Measurements from ENCODE around the gene ALDH1A1. TPM values are rescaled to one million over a fixed set of nuclear protein-coding genes. Genes with fewer than 3 reads are reported as not detected.

The ALDH1A1 gene
- total and polyA plus RNA-seq, 2 of the 8 experiments (the other 6 are each of a cell fraction or from before 2014, with no cell fraction given) = 0.50 to 0.82 TPM

DNA sequence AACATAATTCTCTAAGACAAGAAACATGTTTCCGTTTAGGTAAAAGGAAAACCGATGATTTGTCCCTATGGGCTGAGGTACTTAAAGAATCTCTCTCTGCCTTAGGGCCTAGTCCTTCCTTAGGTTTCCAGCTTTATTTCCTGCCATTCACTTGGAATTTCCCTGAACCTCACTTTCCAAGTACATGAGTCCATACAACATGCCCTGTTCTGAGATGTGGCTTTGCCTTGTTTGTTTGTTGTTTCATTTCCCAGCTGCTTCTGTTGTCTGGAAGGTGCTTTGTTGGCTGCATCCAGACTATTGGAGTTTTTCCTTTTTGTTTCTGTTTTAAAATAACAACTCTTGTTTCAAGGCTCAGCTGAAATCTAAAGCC lies 95.2 kb downstream of the ALDH1A1 start:
- no peaks in the 10 kb centered on the region for H3K9me3 ChIP-seq (ENCODE audit: insufficient read depth in 2 of 2, low read depth in 1 of 2, low read length in 1 of 2)
- no peaks in the 10 kb centered on the region for H3K27me3 ChIP-seq (replicated peaks in 1 of 4; ENCODE audit: control insufficient read depth in 3 of 4, extremely low read depth in 1 of 4, insufficient read depth in 3 of 4, low read length in 3 of 4)
- no peak overlapping the region for H2BK12ac ChIP-seq (ENCODE audit: low read depth, low read length)
- H3K56ac ChIP-seq (replicated peaks; ENCODE audit: insufficient read length, low read depth, low read length) = no peak overlapping the region
- CTCF ChIA-PET (ENCODE audit: partially characterized antibody) = interaction anchor here (0.7 to 5.9 kb wide), 43 partner anchors 9 to 818 kb away, joined by 3 to 44 read pairs (median 4); no protein-coding TSS in a partner anchor
- H3K4me3 ChIP-seq (ENCODE audit: extremely low read depth in 1 of 4, insufficient read depth in 2 of 4, low read depth in 3 of 4, low read length in 4 of 4) = no peak overlapping the region
- no peak overlapping the region for H2BK15ac ChIP-seq (ENCODE audit: low read length)
- peaks cover 0 to 2% (median 1%) of the 10 kb centered on the region in 4 experiments; a peak in 3 of 7 replicates for H3K4me1 ChIP-seq (replicated peaks in 1 of 4; ENCODE audit: control insufficient read depth in 3 of 4, insufficient read depth in 4 of 4, low read length in 3 of 4)
- H4K8ac ChIP-seq (ENCODE audit: extremely low read depth, insufficient read depth, low read length) = no peak overlapping the region
- no peaks in the 10 kb centered on the region for H4K20me1 ChIP-seq (replicated peaks in 1 of 2; ENCODE audit: control insufficient read depth in 1 of 2, insufficient read depth in 2 of 2, low read length in 2 of 2)
- H3K4ac ChIP-seq (replicated peaks; ENCODE audit: insufficient read length, low read depth, low read length) = no peak overlapping the region
- no peak overlapping the region for H3K4me2 ChIP-seq (ENCODE audit: insufficient read depth in 1 of 2, low read depth in 2 of 2, low read length in 2 of 2)
- H4K91ac ChIP-seq (replicated peaks; ENCODE audit: insufficient read length, low read length) = no peak overlapping the region
- no peak overlapping the region; the same call in 1 of the 2 replicates for H3K18ac ChIP-seq (ENCODE audit: extremely low read depth, low read length)
- H2AK5ac ChIP-seq (ENCODE audit: low read depth, low read length) = no peak overlapping the region
- no peak for FAIRE-seq
- 0 out of 2 replicates have a peak overlapping the region, but pooled peaks have one; percentile 78 for H2BK20ac ChIP-seq (ENCODE audit: low read length)
- H3K36me3 ChIP-seq (ENCODE audit: control insufficient read depth in 2 of 4, insufficient read depth in 4 of 4, low read length in 3 of 4) = no peaks in the 10 kb centered on the region
- no peak for DNase-seq (ENCODE audit: low read depth in 1 of 2, low spot score in 2 of 2)
- no peak overlapping the region for H3K9ac ChIP-seq (replicated peaks in 1 of 4; ENCODE audit: extremely low read depth in 1 of 4, low read depth in 3 of 4, low read length in 3 of 4)
- H3K23ac ChIP-seq (ENCODE audit: insufficient read length) = no peak overlapping the region
- H3K14ac ChIP-seq (ENCODE audit: insufficient read length) = no peak overlapping the region
- no peaks in the 10 kb centered on the region for H3K23me2 ChIP-seq (ENCODE audit: low read depth, low read length)
- H3K27ac ChIP-seq (ENCODE audit: low read depth, low read length) = no peak overlapping the region
- H3K79me1 ChIP-seq (ENCODE audit: low read depth, low read length) = no peaks in the 10 kb centered on the region
- no peak overlapping the region for H2BK5ac ChIP-seq (ENCODE audit: low read depth, low read length)
- TF ChIP-seq, protein P1, sequence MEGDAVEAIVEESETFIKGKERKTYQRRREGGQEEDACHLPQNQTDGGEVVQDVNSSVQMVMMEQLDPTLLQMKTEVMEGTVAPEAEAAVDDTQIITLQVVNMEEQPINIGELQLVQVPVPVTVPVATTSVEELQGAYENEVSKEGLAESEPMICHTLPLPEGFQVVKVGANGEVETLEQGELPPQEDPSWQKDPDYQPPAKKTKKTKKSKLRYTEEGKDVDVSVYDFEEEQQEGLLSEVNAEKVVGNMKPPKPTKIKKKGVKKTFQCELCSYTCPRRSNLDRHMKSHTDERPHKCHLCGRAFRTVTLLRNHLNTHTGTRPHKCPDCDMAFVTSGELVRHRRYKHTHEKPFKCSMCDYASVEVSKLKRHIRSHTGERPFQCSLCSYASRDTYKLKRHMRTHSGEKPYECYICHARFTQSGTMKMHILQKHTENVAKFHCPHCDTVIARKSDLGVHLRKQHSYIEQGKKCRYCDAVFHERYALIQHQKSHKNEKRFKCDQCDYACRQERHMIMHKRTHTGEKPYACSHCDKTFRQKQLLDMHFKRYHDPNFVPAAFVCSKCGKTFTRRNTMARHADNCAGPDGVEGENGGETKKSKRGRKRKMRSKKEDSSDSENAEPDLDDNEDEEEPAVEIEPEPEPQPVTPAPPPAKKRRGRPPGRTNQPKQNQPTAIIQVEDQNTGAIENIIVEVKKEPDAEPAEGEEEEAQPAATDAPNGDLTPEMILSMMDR (IDR thresholded peaks at IDR 0.05; ENCODE audit: control extremely low read depth in 1 of 3, insufficient read depth in 1 of 3, low read depth in 1 of 3, low read length in 3 of 3) = no peak
- TF ChIP-seq FOSL1 (IDR thresholded peaks at IDR 0.05; ENCODE audit: insufficient read depth, low read depth, low read length) (no peak), SIRT6 (IDR thresholded peaks at IDR 0.05; ENCODE audit: low read length) (no peak), ASH2L (IDR thresholded peaks at IDR 0.05; ENCODE audit: low read length) (no peak), NRF1 (IDR thresholded peaks at IDR 0.05; ENCODE audit: low read depth, low read length) (no peak), HDAC2 (IDR thresholded peaks at IDR 0.05; ENCODE audit: borderline replicate concordance in 1 of 2, low read depth in 2 of 2, low read length in 2 of 2) (no peak)
- no peak overlapping the region for H2BK120ac ChIP-seq (replicated peaks; ENCODE audit: low read depth, low read length)
- peak overlapping the region; percentile 94 for H2AFZ ChIP-seq (ENCODE audit: low read length)
- no peaks in the 10 kb centered on the region for H3K79me2 ChIP-seq (ENCODE audit: control insufficient read depth in 1 of 2, insufficient read depth in 2 of 2, low read length in 2 of 2)
- POLR2A ChIA-PET (ENCODE audit: partially characterized antibody) = no interaction called here
- no peak overlapping the region for H4K5ac ChIP-seq (ENCODE audit: insufficient read length, low read depth, low read length)
- 92% methylated on average over 2 of the region's 2 CpGs; no CpG with 5 or more reads in 1 of the 2 experiments for WGBS, 2 experiments (ENCODE audit: extremely low coverage in 1 of 2, insufficient coverage in 1 of 2, insufficient read length in 1 of 2, insufficient replicate concordance in 2 of 2, low coverage in 1 of 2, low lambda C conversion rate in 2 of 2, missing lambda C conversion rate in 1 of 2)

All from H1 (cell line).